BJ (cell line): ENCODE results near the gene ABCB6. TPM values are rescaled to one million over a fixed set of nuclear protein-coding genes. Genes with fewer than 3 reads are reported as not detected.

Source experiments
- CTCF ChIA-PET: fragments of 350-600 bp; formaldehyde crosslinking; extraction: SDS; loops from one replicate; lab custom pipeline; 2021; ENCODE audit warnings: antibody characterized with exemption, inconsistent platforms; lab: Yijun Ruan, JAX
- POLR2A ChIA-PET: fragments of 300-600 bp; sonication (Branson Sonifier 250); formaldehyde crosslinking; extraction: SDS; loops from one replicate; lab custom pipeline; 2021; ENCODE audit warnings: antibody characterized with exemption; lab: Charles Lee
- DNase-seq: peaks from one replicate; pipeline ENCODE4 v3.0.0-alpha.2; 2011; ENCODE audit warnings: low read depth
- H3K27me3 ChIP-seq: 2 replicates; pipeline ENCODE4 v1.6.0; 2011; ENCODE audit warnings: low read length; ENCODE audit not compliant: control insufficient read depth, insufficient read depth
- H3K36me3 ChIP-seq: 2 replicates; pipeline ENCODE4 v1.5.1; 2011; ENCODE audit warnings: low read length; ENCODE audit not compliant: control insufficient read depth, insufficient read depth
- H3K4me3 ChIP-seq: 2 replicates; pipeline ENCODE4 v1.5.1; 2011; ENCODE audit warnings: low read depth, mild to moderate bottlenecking, control low read depth, low read length
- CTCF ChIP-seq: IDR thresholded peaks from 2 replicates; pipeline ENCODE4 v1.5.1; 2011; ENCODE audit warnings: low read depth, mild to moderate bottlenecking, control low read depth, inconsistent platforms, low read length, moderate library complexity; ENCODE audit not compliant: insufficient read depth
- polyA plus RNA-seq: library from polyadenylated mRNA; depleted of rRNA; stranded (reverse); fragments of >200 nt; gene quantifications from 2 replicates; pipeline ENCODE4 v1.2.3, GENCODE V29; 2011

The ABCB6 gene
- polyA plus RNA-seq, 1 experiment: 33.4 TPM

GRCh38 chr2:219250049-219250781 is 31.5 kb upstream of the ABCB6 start:
- TF ChIP-seq CTCF: no peak
- ChIA-PET CTCF (interaction anchor here (0.9 to 9.5 kb wide), 7 partner anchors 20 to 79 kb away, joined by 3 to 61 read pairs (median 6); partner anchors contain the start of genes CNPPD1 and DNAJB2), POLR2A (interaction anchor here (1.4 kb wide), 1 partner anchor 29 kb away, joined by 5 read pairs; the partner anchor contains the start of gene DNAJB2)
- Histone ChIP-seq H3K27me3 (no peaks in the 10 kb centered on the region), H3K36me3 (peaks cover 10% of the 10 kb centered on the region), H3K4me3 (no peak overlapping the region)
- no peak for DNase-seq

GRCh38 chr2:219249203-219249980 is 30.6 kb upstream of the ABCB6 start:
- ChIA-PET CTCF (interaction anchor here (0.9 to 9.5 kb wide), 9 partner anchors 12 to 78 kb away, joined by 3 to 61 read pairs (median 5); partner anchors contain the start of genes CNPPD1 and DNAJB2), POLR2A (interaction anchor here (1.3 to 1.4 kb wide), 2 partner anchors 20 to 30 kb away, joined by 3 to 5 read pairs; partner anchors contain the start of genes ANKZF1, ATG9A and DNAJB2)
- Histone ChIP-seq H3K27me3 (no peaks in the 10 kb centered on the region), H3K36me3 (peaks cover 10% of the 10 kb centered on the region), H3K4me3 (no peak overlapping the region)
- no peak for TF ChIP-seq CTCF
- DNase-seq: no peak

GRCh38 chr2:219248845-219249202 is 30.1 kb upstream of the ABCB6 start:
- POLR2A ChIA-PET: interaction anchor here (1.3 to 1.4 kb wide), 2 partner anchors 19 to 30 kb away, joined by 3 to 5 read pairs; partner anchors contain the start of genes ANKZF1, ATG9A and DNAJB2
- H3K4me3 ChIP-seq: no peak overlapping the region
- CTCF ChIA-PET: interaction anchor here (0.9 to 9.5 kb wide), 7 partner anchors 13 to 78 kb away, joined by 3 to 61 read pairs (median 6); partner anchors contain the start of gene DNAJB2

GRCh38 chr2:219247678-219248642 is 29.2 kb upstream of the ABCB6 start:
- ChIA-PET CTCF (interaction anchor here (0.9 to 9.5 kb wide), 4 partner anchors 26 to 47 kb away, joined by 3 to 61 read pairs (median 9); partner anchors contain the start of gene DNAJB2), POLR2A (interaction anchor here (1.3 kb wide), 1 partner anchor 18 kb away, joined by 3 read pairs; the partner anchor contains the start of genes ANKZF1 and ATG9A)
- TF ChIP-seq CTCF: no peak
- Histone ChIP-seq H3K36me3 (peaks cover 10% of the 10 kb centered on the region), H3K4me3 (no peak overlapping the region), H3K27me3 (no peaks in the 10 kb centered on the region)
- no peak for DNase-seq

More at GRCh38 chr2:219248845-219249202, 30.1 kb upstream of the ABCB6 start:
- Histone ChIP-seq H3K36me3 (peaks cover 10% of the 10 kb centered on the region), H3K27me3 (no peaks in the 10 kb centered on the region)
- no peak for TF ChIP-seq CTCF
- DNase-seq: no peak
